Calu3 (cell line): ENCODE measurements around the gene SCARB2. TPM values are rescaled to one million over a fixed set of nuclear protein-coding genes. Genes with fewer than 3 reads are reported as not detected.

Experiments used
- BruUV-seq: library from RNA; stranded (reverse); fragments of 400-500 nt; replicated peaks from 2 replicates; lab custom pipeline; 2021; lab: Mats Ljungman, UMichigan
- CTCF ChIA-PET: fragments of 300-600 bp; sonication (Branson Sonifier 250); formaldehyde crosslinking; loops from one replicate; lab custom pipeline; 2022; ENCODE audit warnings: antibody characterized with exemption; lab: Charles Lee
- DNase-seq: peaks from one replicate; pipeline ENCODE4 v3.0.0; 2022
- H3K27ac Mint-ChIP-seq: one replicate; pipeline ENCODE4 v1.8.0; 2022; ENCODE audit warnings: mixed read lengths; ENCODE audit not compliant: unreplicated experiment
- H3K27me3 Mint-ChIP-seq: one replicate; pipeline ENCODE4 v1.8.0; 2022; ENCODE audit warnings: mixed read lengths; ENCODE audit not compliant: unreplicated experiment
- H3K36me3 Mint-ChIP-seq: one replicate; pipeline ENCODE4 v1.8.0; 2022; ENCODE audit warnings: mild to moderate bottlenecking, moderate library complexity, mixed read lengths; ENCODE audit not compliant: insufficient read depth, unreplicated experiment
- H3K4me1 Mint-ChIP-seq: one replicate; pipeline ENCODE4 v1.8.0; 2022; ENCODE audit warnings: mild to moderate bottlenecking, low read depth, mixed read lengths; ENCODE audit not compliant: unreplicated experiment
- H3K4me3 Mint-ChIP-seq: one replicate; pipeline ENCODE4 v1.8.0; 2022; ENCODE audit warnings: mild to moderate bottlenecking, low read depth, moderate library complexity, mixed read lengths; ENCODE audit not compliant: unreplicated experiment
- H3K9me3 Mint-ChIP-seq: one replicate; pipeline ENCODE4 v1.8.0; 2022; ENCODE audit warnings: low read depth, mixed read lengths; ENCODE audit not compliant: unreplicated experiment
- intact Hi-C: fragments of 100-400 bp; cut with micrococcal nuclease; formaldehyde crosslinking; loops from one replicate; pipeline ENCODE4 v1.10.0; 2022; ENCODE audit not compliant: unreplicated experiment
- total RNA-seq: library from RNA; stranded (reverse); gene quantifications from 2 replicates; pipeline ENCODE4 v1.2.3, GENCODE V29; 2022
- TF ChIP-seq, protein P1 (sequence below): fragments of 200-600 bp; IDR thresholded peaks from one replicate; pipeline ENCODE4 v1.8.0; 2022; ENCODE audit warnings: antibody characterized with exemption; ENCODE audit not compliant: unreplicated experiment

SCARB2 gene
- total RNA-seq, 1 experiment from 2014 or later = 87.3 TPM

DNA sequence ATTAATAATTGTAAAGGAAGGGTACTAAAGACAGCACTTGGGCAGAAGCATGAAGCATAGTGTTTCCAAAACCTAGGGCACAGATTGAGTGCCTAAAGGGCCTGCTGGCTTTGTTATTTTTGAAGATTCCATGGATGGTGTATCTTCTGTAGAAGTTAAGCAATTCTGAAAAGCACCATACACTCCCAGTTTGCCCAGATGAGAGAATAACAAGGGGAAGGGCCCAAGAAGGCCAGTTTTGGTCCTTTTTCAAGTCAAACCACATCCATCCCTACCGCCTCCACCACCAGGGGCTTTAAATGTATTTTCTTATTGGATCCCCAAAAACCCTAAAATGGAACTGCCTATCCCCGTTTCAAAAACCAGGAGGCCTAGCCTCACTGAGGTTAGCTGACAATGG lies 17.2 kb downstream of the SCARB2 start:
- DNase-seq = no peak
- peaks cover 22% of the 10 kb centered on the region for H3K36me3 Mint-ChIP-seq
- H3K4me1 Mint-ChIP-seq = peaks cover 40% of the 10 kb centered on the region
- no peak overlapping the region for H3K4me3 Mint-ChIP-seq
- H3K27ac Mint-ChIP-seq = no peak overlapping the region
- no TSS peak for BruUV-seq
- H3K27me3 Mint-ChIP-seq = no peaks in the 10 kb centered on the region
- intact Hi-C loops = no loop called here
- TF ChIP-seq, protein P1, sequence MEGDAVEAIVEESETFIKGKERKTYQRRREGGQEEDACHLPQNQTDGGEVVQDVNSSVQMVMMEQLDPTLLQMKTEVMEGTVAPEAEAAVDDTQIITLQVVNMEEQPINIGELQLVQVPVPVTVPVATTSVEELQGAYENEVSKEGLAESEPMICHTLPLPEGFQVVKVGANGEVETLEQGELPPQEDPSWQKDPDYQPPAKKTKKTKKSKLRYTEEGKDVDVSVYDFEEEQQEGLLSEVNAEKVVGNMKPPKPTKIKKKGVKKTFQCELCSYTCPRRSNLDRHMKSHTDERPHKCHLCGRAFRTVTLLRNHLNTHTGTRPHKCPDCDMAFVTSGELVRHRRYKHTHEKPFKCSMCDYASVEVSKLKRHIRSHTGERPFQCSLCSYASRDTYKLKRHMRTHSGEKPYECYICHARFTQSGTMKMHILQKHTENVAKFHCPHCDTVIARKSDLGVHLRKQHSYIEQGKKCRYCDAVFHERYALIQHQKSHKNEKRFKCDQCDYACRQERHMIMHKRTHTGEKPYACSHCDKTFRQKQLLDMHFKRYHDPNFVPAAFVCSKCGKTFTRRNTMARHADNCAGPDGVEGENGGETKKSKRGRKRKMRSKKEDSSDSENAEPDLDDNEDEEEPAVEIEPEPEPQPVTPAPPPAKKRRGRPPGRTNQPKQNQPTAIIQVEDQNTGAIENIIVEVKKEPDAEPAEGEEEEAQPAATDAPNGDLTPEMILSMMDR = no peak
- CTCF ChIA-PET = no interaction called here
- H3K9me3 Mint-ChIP-seq = peaks cover 1% of the 10 kb centered on the region

- Mint-ChIP-seq H3K27ac (no peak overlapping the region), H3K36me3 (peaks cover 22% of the 10 kb centered on the region), H3K4me1 (peaks cover 29% of the 10 kb centered on the region), H3K4me3 (no peak overlapping the region), H3K9me3 (peaks cover 2% of the 10 kb centered on the region), H3K27me3 (no peaks in the 10 kb centered on the region)
- TF ChIP-seq, protein P1 = no peak
- intact Hi-C loops = no loop called here
- CTCF ChIA-PET = no interaction called here
- DNase-seq = no peak
- BruUV-seq = no TSS peak
Measured at GRCh38 chr4:76195326-76195725, 18.3 kb downstream of the SCARB2 start.

DNA sequence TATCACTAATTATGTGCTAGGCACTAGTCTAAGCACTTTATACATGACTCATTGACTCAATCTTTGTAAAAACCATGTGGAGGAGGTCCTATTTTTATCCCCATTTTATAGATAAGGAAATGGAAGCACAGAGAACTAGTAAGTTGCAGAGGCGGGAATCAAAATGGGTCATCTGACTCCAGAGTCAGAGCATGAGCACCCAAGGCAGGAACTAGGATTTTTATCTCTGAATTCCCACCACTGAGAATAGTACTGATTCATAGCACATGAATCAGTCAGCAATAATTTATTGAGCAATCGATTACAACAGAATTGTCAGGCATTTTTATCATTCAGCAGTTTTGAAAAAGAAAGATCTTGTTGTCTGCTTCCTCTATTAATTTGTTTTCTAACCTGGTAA lies 19.3 kb downstream of the SCARB2 start:
- Mint-ChIP-seq H3K4me1 (peaks cover 28% of the 10 kb centered on the region), H3K4me3 (peak overlapping the region; percentile 49), H3K27ac (peak overlapping the region; percentile 96), H3K9me3 (peaks cover 2% of the 10 kb centered on the region), H3K36me3 (peaks cover 22% of the 10 kb centered on the region), H3K27me3 (no peaks in the 10 kb centered on the region)
- intact Hi-C loops = no loop called here
- CTCF ChIA-PET = interaction anchor here (1.0 kb wide), 1 partner anchor 113 kb away, joined by 3 read pairs; no protein-coding TSS in a partner anchor
- BruUV-seq = no TSS peak
- peak; percentile 33 for DNase-seq
- TF ChIP-seq, protein P1 = no peak

- H3K27ac Mint-ChIP-seq = no peak overlapping the region
- TF ChIP-seq, protein P1 = no peak
- peaks cover 2% of the 10 kb centered on the region for H3K9me3 Mint-ChIP-seq
- BruUV-seq = no TSS peak
- CTCF ChIA-PET = no interaction called here
- H3K4me3 Mint-ChIP-seq = no peak overlapping the region
- peaks cover 17% of the 10 kb centered on the region for H3K36me3 Mint-ChIP-seq
- intact Hi-C loops = no loop called here
- DNase-seq = no peak
- no peaks in the 10 kb centered on the region for H3K27me3 Mint-ChIP-seq
- H3K4me1 Mint-ChIP-seq = peaks cover 17% of the 10 kb centered on the region
Measured at GRCh38 chr4:76192236-76192635, 21.4 kb downstream of the SCARB2 start.
